Stimulated activated CD8-positive, alpha-beta memory T cell treated with anti-CD3 and anti-CD28 coated beads, Interleukin-7, amount 100 ng/mL, for 48 hours (primary cell): ENCODE measurements around the gene NBAS.
"Not testable (repeated sequence)": the region's sequence is repeated elsewhere in the genome, so short reads cannot be mapped to it uniquely, and the experiment has no call there.

Source experiments
- DNase-seq, 2 donors: peaks; one replicate each; pipeline ENCODE4 v3.0.0-alpha.2; 2020; ENCODE audit warnings: low read depth in 1 of 2; ENCODE audit errors: extremely low read depth in 1 of 2

Gene NBAS

GRCh38 chr2:15241201-15241600 is 319.9 kb downstream of the NBAS start:
- no peak for DNase-seq

GRCh38 chr2:15238028-15238427 is 323.1 kb downstream of the NBAS start:
- no peak for DNase-seq

GRCh38 chr2:15230599-15231192 is 330.4 kb downstream of the NBAS start:
- no peak for DNase-seq

GRCh38 chr2:15226661-15227060 is 334.5 kb downstream of the NBAS start:
- no peak for DNase-seq

GRCh38 chr2:15225131-15225530 is 336.0 kb downstream of the NBAS start:
- DNase-seq = no peak

DNA sequence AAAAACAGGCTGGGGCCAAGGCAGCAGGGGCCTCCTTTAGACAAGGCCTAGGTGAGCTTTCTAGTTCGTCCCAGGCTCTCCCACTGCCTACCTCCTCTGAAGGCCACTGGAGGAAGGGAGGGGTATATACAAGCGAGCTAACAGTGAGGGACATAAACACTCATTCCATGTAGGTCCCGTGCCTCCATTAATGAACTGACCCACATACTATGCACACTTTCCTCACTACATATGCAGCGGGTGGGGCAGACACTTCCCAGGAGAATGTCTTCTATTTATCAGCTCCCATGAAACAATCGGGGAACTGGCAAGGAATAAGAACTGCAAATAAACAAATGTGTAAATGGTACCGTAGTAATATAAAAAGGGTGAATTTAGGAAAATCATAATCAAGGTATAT is 336.5 kb downstream of the NBAS start:
- DNase-seq = no peak

DNA sequence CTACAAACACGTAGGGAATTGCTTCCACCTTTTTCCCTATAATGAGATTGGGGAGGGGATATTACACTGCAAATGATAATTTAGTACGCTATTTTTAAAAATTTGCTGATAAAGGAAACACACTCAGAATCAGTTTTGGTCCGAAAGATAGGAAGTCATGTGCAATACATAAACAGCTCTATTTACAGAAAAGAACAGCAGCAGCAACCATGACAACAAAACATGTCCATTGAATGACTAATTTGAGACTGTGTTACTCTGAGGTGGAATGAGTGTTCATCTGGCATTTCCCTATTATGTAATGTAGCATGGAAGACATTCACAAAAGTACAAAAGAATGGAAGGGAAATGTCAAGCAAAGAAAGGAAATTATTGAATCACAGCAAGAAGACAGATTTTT is 337.2 kb downstream of the NBAS start:
- no peak for DNase-seq

DNA sequence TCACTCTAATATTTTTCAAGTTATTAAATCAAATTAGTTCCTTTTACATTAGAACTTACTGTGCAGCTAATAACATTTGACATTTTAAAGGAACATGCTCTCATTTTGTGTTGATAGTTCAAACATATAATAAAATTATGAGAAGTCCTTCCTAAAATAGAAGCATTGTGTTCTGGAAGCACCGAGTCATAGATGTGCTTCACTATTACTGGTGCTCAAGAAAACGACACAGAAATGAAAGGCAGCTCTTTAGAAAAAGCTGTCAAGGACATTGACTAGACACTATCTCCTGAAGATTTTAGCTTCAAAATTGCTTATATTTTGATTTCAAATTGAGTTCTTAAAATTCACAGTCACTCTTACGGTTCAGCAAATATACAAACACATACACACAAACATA is 338.3 kb downstream of the NBAS start:
- no peak for DNase-seq

- no peak for DNase-seq
Measured at GRCh38 chr2:15220603-15221002, 340.5 kb downstream of the NBAS start.

DNA sequence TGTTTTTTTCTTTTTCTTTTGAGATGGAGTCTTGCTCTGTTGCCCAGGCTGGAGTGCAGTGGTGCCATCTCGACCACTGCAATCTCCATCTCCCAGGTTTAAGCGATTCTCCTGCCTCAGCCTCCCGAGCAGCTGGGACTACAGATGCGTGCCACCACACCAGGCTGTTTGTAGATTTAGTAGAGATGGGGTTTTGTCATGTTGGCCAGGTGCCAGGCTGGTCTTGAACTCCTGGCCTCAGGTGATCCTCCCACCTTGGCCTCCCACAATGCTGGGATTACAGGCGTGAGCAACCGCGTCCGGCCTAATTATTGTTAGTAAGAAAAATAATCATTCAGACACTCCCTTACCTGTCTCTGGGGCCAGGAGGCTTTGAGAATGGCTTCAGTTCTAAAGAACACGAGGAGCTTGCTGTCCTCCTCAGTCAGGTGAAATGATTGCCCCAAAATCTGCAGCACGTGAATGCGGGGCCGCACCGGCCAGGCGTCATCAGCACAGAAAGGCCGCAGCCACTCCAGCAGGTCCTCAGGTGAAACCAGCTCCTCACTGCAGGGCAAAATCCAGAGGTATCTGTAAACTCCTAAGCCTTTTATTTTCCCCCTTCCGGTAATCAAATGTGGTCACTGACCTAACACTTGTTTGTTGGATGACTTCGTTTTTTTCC is 342.6 kb downstream of the NBAS start:
- no peak for DNase-seq

DNA sequence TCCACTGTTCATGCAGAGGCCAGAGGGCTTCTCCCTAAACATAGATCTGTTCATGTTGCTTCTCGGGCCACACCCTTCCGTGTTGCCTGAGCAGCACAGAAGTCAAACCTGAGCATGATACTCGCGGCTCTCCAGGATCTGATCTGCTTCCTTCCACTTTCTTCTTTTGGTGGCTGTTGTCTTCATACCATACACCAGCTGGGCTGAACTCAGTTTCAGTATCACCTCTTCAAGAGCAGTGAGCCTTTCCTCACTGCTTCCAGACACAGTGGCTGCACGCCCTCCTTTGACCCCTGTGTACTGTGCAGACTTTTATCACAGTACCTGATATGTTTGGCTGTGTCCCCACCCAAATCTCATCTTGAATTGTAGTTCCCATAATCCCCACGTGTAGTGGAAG is 348.9 kb downstream of the NBAS start:
- DNase-seq = no peak

GRCh38 chr2:15210542-15210941 is 350.6 kb downstream of the NBAS start:
- not testable (repeated sequence) for DNase-seq

DNA sequence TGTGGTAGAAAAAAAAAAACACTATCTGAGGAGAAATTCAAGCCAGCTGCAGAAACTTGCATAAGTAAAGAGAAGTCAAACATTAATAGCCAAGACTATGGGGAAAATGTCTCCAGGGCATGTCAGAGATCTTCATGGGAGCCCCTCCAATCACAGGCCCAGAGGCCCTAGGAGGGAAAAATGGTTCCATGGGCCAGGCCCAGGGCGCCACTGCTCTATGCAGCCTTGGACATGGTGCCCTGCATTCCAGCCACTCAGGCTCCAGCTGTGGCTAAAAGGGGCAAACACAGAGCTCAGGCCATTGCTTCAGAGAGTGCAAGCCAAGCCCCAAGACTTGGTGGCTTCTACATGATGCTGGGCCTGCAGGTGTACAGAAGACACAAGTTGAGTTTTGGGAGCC is 354.7 kb downstream of the NBAS start:
- no peak for DNase-seq

DNA sequence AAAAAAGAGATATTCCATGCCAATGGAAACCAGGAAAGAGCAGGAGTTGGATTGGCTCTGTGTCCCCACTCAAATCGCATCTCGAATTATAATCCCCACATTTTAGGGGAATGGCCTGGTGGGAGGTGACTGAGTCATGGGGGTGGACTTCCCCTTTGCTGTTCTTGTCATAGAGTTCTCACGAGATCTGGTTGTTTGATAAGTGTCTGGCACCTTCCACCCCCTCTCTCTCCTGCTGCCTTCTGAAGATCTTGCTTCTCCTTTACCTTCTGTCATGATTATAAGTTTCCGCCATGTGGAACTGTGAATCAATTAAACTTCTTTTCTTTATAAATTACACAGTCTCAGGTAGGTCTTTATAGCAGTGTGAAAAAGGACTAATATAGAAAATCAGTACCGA is 355.6 kb downstream of the NBAS start:
- DNase-seq = no peak

DNA sequence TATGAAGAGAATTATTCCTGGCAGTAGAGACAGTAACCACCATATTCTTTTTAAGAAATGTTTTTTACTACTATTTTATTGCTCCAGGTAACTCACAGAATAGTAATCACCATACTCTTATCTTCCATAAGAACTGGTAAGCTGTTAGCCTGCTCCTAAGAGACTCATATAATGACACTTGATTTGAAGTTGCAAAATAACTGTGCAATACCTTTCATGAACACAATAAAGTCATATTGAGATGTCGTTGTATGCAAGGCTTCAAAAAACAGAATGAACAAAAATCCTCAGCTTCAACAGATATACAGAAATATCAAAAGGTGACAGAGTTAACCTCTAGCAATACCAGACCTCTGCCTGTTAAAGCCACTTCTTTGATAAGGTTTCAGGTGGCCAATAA is 360.1 kb downstream of the NBAS start:
- no peak for DNase-seq

DNA sequence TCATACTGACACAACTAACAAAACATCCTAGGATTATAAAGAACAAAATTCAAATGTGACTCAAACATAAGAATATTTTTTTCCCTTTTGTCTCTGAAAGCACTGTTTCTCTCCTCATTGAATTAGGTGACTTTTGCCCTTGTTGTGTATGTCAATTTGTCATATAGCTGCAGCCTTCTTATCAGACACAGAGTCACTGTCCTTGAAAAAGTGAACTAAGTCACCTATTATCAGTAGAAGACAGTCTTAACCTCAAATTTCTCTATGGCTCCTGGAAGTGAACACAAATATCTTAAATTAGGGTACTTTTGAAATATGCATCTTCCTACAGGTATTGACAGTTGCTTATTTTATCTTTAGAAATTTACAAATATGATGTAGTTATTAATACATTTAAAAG is 360.6 kb downstream of the NBAS start:
- no peak for DNase-seq

GRCh38 chr2:15198051-15198450 is 363.1 kb downstream of the NBAS start:
- no peak for DNase-seq

GRCh38 chr2:15195813-15196212 is 365.3 kb downstream of the NBAS start:
- DNase-seq = no peak

GRCh38 chr2:15191789-15192188 is 369.3 kb downstream of the NBAS start:
- no peak for DNase-seq

GRCh38 chr2:15189216-15189615 is 371.9 kb downstream of the NBAS start:
- DNase-seq = no peak

- no peak for DNase-seq
Measured at GRCh38 chr2:15187702-15188101, 373.4 kb downstream of the NBAS start.

GRCh38 chr2:15186118-15186517 is 375.0 kb downstream of the NBAS start:
- no peak for DNase-seq

DNA sequence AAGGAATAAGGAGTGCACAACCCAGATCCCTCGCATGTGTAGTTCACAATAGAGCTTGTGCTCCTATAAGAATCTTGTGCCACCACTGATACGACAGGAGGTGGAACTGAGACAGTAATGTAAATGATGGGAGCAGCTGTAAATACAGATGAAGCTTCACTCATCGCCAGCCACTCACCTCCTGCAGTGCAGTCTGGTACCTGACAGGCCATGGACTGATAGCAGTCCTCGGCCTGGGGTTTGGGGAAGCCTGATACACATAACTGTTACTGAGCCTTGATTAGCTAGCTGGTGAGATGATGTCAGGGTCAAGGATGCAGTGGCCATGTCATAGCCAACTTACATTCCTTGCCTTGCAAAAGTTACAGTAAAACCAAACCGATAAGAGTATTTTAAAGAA is 376.6 kb downstream of the NBAS start:
- DNase-seq = no peak
